HUES48 (cell line): ENCODE measurements around the gene RCOR2.

Experiments used
- H3K27ac ChIP-seq: one replicate; pipeline ENCODE4 v1.7.0; 2013; ENCODE audit warnings: low read depth, low read length, inconsistent platforms
- H3K27me3 ChIP-seq: 2 replicates; pipeline ENCODE4 v1.6.1; 2013; ENCODE audit warnings: mild to moderate bottlenecking, low read length; ENCODE audit not compliant: control insufficient read depth, insufficient read depth
- H3K36me3 ChIP-seq: 2 replicates; pipeline ENCODE4 v1.6.1; 2013; ENCODE audit warnings: low read length; ENCODE audit not compliant: control insufficient read depth, insufficient read depth
- H3K4me1 ChIP-seq: 2 replicates; pipeline ENCODE4 v1.6.1; 2013; ENCODE audit warnings: mild to moderate bottlenecking, low read length; ENCODE audit not compliant: control insufficient read depth, insufficient read depth
- H3K4me3 ChIP-seq: 2 replicates; pipeline ENCODE4 v1.5.1; 2013; ENCODE audit warnings: mild to moderate bottlenecking, low read depth, low read length
- H3K9ac ChIP-seq: 2 replicates; pipeline ENCODE4 v1.6.1; 2013; ENCODE audit warnings: mild to moderate bottlenecking, low read depth, low read length, moderate library complexity
- H3K9me3 ChIP-seq: 2 replicates; pipeline ENCODE4 v1.6.1; 2013; ENCODE audit warnings: low read length; ENCODE audit not compliant: control insufficient read depth, insufficient read depth

Gene RCOR2

DNA sequence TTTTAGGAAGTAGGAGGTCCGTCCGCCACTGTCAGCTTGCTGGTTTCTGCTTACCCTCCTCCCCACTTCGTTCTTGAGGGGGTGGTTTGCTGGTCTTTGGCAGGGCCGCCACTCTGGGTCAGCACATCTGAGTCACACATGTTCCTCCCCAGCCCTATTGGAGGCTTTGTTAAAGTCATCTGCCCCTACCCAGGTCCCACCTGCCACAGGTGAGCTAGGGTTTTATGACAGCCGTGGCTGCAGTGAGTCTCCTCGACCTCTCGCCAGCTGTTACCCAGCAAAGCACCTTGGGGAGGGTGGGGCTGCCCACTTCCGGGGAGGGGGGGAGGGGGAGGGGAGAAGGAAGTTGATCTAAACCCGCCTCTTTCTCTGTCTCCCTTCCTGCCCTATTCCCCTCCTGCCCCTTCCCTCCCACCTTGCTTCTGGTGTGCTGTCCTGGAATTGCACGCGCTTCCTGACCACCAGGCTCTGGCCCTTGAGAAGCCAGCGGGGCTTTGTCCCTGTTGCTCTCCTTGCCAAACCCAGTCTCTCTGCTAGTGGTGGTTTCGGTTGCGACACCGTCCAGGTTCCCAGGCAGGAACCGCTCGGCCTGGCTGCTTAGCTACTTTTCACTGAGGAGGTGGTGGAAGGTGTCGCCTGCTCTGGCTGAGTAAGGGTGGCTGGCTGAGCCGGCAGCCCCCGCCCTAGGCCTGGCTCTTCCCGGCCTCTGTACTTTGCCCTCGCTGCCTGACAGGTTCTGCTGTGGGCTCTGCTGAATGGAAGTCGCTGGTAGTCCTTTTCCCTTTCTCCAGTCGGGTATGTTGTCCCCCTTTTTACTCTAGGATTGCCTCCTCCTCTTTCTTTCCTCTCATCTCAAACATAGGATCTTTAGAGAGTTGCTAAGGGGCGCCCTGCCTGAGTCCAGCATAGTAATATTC is 28.5 kb downstream of the RCOR2 start:
- Histone ChIP-seq H3K9ac (peak overlapping the region; percentile 2; the same call in 1 of the 2 replicates), H3K27me3 (no peaks in the 10 kb centered on the region), H3K9me3 (no peaks in the 10 kb centered on the region), H3K4me3 (no peak overlapping the region; the same call in 1 of the 2 replicates), H3K4me1 (peaks cover 19% of the 10 kb centered on the region), H3K27ac (peak overlapping the region; percentile 74), H3K36me3 (peaks cover 2% of the 10 kb centered on the region; the same call in 1 of the 2 replicates)

GRCh38 chr11:63887386-63887999 is 29.5 kb downstream of the RCOR2 start:
- Histone ChIP-seq H3K4me1 (peaks cover 27% of the 10 kb centered on the region), H3K27me3 (no peaks in the 10 kb centered on the region), H3K9ac (no peak overlapping the region), H3K9me3 (no peaks in the 10 kb centered on the region), H3K27ac (peak overlapping the region; percentile 74), H3K36me3 (peaks cover 2% of the 10 kb centered on the region; the same call in 1 of the 2 replicates), H3K4me3 (no peak overlapping the region)

- peak overlapping the region; percentile 17 for H3K27ac ChIP-seq
Observed at GRCh38 chr11:63884196-63884932, 32.6 kb downstream of the RCOR2 start.

DNA sequence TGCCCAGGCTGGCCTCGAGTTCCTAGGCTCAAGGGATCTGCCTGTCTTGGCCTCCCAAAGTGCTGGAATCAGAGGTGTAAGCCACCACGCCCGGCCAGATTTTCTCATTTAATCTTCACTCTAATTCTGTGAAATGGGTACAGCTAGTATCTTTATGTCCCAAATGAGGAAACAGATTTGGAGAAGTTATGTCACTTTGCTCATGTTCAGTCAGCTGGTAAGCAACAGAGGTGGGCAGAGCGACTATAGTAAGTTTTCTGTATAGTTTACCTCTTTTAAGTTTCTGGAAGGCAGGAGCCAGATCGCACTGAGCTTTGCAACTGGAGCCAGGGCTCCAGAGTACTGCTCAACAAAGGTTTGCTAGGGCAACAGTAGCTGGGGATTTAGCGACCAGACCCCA is 33.2 kb downstream of the RCOR2 start:
- no peaks in the 10 kb centered on the region for H3K36me3 ChIP-seq
- H3K4me1 ChIP-seq: peaks cover 41% of the 10 kb centered on the region
- H3K27me3 ChIP-seq: no peaks in the 10 kb centered on the region
- H3K4me3 ChIP-seq: no peak overlapping the region
- H3K9ac ChIP-seq: no peak overlapping the region
- H3K27ac ChIP-seq: peak overlapping the region; percentile 17
- no peaks in the 10 kb centered on the region for H3K9me3 ChIP-seq

More at GRCh38 chr11:63884196-63884932, 32.6 kb downstream of the RCOR2 start:
- peaks cover 41% of the 10 kb centered on the region for H3K4me1 ChIP-seq
- no peak overlapping the region for H3K4me3 ChIP-seq
- H3K9ac ChIP-seq: no peak overlapping the region
- no peaks in the 10 kb centered on the region for H3K27me3 ChIP-seq
- H3K9me3 ChIP-seq: no peaks in the 10 kb centered on the region
- no peaks in the 10 kb centered on the region for H3K36me3 ChIP-seq

DNA sequence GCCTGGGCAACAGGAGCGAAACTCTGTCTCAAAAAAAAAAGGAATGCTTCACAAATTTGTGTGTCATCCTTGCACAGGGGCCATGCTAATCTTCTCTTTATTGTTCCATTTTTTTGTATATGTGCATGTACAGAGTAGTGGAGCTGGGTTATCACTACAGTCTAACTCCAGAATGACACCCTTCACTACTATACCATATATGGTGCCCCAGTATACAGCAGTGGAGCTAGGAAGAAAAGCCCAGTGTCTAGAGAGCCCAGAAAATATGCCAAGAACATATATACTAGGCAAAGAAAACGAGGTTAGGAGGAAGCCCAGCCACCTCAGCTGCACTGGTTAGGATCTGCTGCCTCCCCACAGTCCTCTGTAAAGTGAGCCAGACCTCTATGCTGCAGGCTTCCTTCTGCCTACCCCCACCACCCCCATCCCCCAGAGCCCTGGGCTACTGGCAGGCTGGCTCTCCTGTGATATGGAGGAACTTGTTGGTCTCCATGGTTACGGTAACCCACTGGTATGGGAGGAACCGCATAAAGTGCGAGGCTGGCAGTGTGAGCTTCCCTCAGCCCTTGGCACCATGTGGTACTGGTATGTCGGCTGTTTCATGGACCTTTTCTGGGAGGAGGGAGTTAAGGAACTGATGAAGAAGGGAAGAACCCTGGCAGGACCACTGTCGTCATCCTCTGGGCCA is 34.3 kb downstream of the RCOR2 start:
- peak overlapping the region; percentile 34; the same call in 1 of the 2 replicates for H3K4me3 ChIP-seq
- H3K27me3 ChIP-seq: no peaks in the 10 kb centered on the region
- peak overlapping the region; percentile 56 for H3K27ac ChIP-seq
- no peaks in the 10 kb centered on the region for H3K36me3 ChIP-seq
- H3K9me3 ChIP-seq: no peaks in the 10 kb centered on the region
- peaks cover 35% of the 10 kb centered on the region for H3K4me1 ChIP-seq
- no peak overlapping the region for H3K9ac ChIP-seq

GRCh38 chr11:63880403-63880790 is 36.6 kb downstream of the RCOR2 start:
- H3K27ac ChIP-seq: peak overlapping the region; percentile 75
- H3K9me3 ChIP-seq: no peaks in the 10 kb centered on the region
- no peak overlapping the region for H3K4me3 ChIP-seq
- H3K9ac ChIP-seq: no peak overlapping the region
- no peaks in the 10 kb centered on the region for H3K27me3 ChIP-seq
- H3K36me3 ChIP-seq: no peaks in the 10 kb centered on the region
- H3K4me1 ChIP-seq: peaks cover 33% of the 10 kb centered on the region

GRCh38 chr11:63879598-63880402 is 37.2 kb downstream of the RCOR2 start:
- H3K36me3 ChIP-seq: no peaks in the 10 kb centered on the region

GRCh38 chr11:63877658-63878241 is 39.2 kb downstream of the RCOR2 start:
- Histone ChIP-seq H3K36me3 (no peaks in the 10 kb centered on the region; the same call in 1 of the 2 replicates), H3K27ac (no peak overlapping the region), H3K27me3 (no peaks in the 10 kb centered on the region), H3K4me3 (no peak overlapping the region), H3K9ac (no peak overlapping the region), H3K4me1 (peaks cover 32% of the 10 kb centered on the region), H3K9me3 (no peaks in the 10 kb centered on the region)

More at GRCh38 chr11:63879598-63880402, 37.2 kb downstream of the RCOR2 start:
- H3K4me1 ChIP-seq: peaks cover 33% of the 10 kb centered on the region
- H3K27me3 ChIP-seq: no peaks in the 10 kb centered on the region
- no peaks in the 10 kb centered on the region for H3K9me3 ChIP-seq
- no peak overlapping the region for H3K9ac ChIP-seq
- H3K27ac ChIP-seq: peak overlapping the region; percentile 75
- H3K4me3 ChIP-seq: no peak overlapping the region

DNA sequence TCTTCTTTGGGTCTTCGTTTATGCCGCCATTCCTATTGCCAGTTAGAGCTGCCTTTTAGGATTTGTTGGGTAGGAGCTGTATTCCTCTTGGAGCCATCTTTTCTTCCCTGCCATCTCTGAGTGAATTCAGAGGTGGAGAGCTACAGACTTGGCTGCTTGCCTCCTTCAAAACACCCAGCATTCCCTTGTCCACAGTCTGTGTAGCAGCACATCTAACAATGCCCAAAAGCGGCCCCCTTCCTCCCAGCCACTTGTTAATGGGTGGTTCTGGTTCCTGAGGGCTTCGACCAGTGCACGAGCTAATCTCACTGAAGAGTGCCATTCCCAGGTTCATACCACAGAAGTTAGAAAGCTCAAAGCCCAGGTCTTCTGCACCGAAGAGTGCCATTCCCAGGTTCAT is 40.3 kb downstream of the RCOR2 start:
- Histone ChIP-seq H3K4me1 (peaks cover 37% of the 10 kb centered on the region), H3K27me3 (no peaks in the 10 kb centered on the region), H3K4me3 (no peak overlapping the region), H3K9ac (no peak overlapping the region), H3K27ac (no peak overlapping the region), H3K36me3 (no peaks in the 10 kb centered on the region; the same call in 1 of the 2 replicates), H3K9me3 (no peaks in the 10 kb centered on the region)
